Effector CD4-positive, alpha-beta T cell (primary cell): Measurements from ENCODE around the gene NAA38.

Source experiments
- DNase-seq: peaks from one replicate; pipeline ENCODE4 v3.0.0-alpha.2; 2020
- total RNA-seq: gene quantifications from one replicate; lab custom pipeline; 2026; lab: John Stamatoyannopoulos, UW

The NAA38 gene
- total RNA-seq, result 10.1 reads per million, percentile 32 among the genes with 10 or more reads in this experiment

GRCh38 chr17:7856811-7857712 lies at the start of gene NAA38:
TSS of gene NAA38 (minus strand) at chr17:7857559. CDS start at chr17:7857463, 96 bp downstream.
- peak; percentile 93 for DNase-seq

- DNase-seq, result no peak
These were observed 46.1 kb upstream of the NAA38 start for GRCh38 chr17:7903154-7904103.

DNA sequence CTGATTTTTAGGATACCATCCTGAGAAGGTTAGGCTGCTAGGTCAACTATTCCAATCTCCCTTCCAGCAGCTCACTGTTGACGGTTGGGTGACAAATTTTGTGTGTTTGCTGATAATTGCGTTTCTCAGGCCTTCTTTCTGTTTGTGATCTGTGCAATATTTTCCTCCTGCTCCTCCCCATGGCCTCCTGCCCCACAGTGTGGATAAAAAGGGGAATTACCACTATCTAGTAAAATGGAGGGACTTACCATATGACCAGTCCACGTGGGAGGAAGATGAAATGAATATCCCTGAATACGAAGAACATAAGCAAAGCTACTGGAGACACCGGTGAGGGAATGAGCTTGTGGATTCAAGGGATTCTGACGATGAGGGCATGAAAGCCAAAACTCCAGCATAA lies 40.4 kb upstream of the NAA38 start:
- no peak for DNase-seq

DNA sequence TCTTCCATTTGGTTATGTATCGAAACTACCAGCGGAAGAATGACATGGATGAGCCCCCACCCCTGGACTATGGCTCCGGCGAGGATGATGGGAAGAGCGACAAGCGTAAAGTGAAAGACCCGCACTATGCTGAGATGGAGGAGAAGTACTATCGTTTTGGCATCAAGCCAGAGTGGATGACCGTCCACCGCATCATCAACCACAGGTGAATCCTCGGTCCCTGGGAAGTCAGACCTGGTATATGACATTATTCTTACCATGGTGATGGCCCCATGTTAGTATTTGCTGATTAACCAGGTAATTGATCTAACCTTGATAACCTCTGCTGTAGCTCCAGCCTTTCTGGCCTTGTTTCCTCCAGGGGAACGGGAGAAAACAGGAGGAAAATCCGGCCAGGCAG lies 39.7 kb upstream of the NAA38 start:
- DNase-seq, result no peak

GRCh38 chr17:7894866-7895265 lies 37.5 kb upstream of the NAA38 start:
- DNase-seq, result no peak

- DNase-seq, result no peak
These were observed 36.9 kb upstream of the NAA38 start for GRCh38 chr17:7894226-7894625.

DNA sequence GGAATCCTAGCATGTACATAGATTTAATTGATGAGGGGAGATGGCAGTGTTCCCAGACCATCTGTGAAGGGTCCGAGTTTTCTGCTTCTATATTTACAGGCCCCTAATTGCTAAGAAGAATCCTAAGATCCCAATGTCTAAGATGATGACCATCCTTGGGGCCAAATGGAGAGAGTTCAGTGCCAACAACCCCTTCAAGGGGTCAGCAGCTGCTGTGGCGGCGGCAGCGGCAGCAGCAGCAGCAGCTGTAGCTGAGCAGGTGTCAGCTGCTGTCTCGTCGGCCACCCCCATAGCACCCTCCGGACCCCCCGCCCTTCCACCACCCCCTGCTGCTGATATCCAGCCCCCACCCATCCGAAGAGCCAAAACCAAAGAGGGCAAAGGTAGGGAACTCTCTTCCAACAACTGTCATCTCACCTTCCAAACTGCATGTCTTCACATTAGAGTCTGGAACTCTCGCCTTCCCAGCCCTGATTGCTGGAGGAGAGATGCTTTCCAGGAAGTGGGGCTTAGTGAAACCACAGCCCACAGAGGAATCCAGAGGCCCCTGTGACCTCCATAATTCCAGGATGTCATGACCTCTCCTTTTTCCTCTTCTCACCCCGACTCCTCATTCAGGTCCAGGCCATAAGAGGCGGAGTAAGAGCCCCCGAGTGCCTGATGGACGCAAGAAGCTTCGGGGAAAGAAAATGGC lies 36.0 kb upstream of the NAA38 start:
- no peak for DNase-seq

DNA sequence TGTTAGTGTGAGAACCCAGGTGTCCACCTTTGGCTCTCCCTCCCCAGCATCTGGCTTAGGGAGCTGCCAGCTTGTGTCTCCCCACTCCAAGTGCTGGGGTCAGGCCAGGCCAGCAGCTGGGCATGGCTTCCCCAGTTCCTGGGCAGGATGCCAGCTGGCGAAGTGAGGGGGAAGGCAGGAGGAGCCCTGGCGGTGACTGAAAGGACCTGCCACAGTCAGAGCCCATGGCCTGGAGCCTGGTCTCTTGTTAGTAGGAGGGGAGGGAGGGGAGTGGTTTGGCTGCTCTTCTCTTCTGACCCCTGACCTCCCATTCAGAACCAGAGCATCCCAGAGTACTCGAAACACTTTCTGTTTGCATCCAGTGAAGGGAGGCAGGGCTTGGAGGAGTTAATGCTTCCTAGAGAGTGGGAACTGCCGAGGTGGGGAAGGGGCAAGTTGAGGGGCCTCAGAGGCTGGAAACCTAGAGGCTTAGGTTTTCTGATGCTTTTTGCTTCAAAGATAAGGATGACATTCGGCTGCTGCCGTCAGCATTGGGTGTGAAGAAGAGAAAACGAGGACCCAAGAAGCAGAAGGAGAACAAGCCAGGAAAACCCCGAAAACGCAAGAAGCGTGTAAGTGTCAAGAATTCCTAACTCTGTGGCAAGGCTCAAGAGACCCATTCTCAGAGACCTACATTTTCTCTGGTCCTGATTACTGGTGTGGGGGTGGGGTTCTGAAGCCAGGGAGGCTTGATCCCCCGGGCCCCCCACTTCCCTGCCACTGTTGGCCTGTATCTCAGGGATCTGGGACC lies 32.0 kb upstream of the NAA38 start:
- DNase-seq, result no peak

DNA sequence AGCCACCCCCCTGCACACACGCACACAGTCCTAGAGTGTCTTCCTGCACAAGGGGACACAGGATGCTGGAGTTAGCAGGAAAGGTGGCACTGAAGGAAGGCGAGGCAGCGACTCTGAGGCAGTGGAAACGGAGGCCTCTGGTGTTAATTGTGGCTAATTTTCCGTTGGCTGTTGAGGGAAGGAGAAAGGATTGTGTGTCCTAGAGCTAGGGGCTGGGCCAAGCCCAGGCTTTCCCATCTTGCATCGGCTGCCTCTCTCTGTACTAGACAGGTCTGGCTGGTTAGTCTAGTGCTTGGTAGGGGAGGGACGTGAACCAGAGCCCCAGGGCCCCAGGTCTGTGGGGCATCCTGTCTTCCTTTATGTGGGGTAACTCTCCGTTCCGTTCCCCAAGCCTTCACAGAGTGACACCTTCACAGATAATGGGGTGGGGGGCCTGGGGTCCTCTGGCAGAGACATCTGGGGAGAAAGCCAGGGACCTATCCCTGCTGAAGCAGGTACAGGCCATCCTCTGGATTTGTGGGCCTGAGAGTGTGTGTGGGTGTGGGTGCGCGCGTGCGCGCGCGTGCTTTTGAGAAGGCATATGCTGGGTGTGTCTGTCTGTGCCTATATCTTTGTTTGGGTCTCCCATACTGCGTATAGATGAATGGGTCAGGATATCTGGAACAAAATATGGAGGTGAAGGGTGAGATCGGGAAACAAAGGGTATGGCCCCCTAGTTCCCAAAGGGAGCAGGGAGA lies 31.0 kb upstream of the NAA38 start, which contains the start of gene CHD3:
TSS of gene CHD3 (plus strand) at position 606 of the 737 bp plus-strand sequence. CDS start 212 bp downstream, outside the sequence.
- DNase-seq, result peak; percentile 16

- peak; percentile 82 for DNase-seq
These were observed 30.3 kb upstream of the NAA38 start for GRCh38 chr17:7887482-7888183.

GRCh38 chr17:7887038-7887481 lies 29.7 kb upstream of the NAA38 start:
- DNase-seq, result no peak

DNA sequence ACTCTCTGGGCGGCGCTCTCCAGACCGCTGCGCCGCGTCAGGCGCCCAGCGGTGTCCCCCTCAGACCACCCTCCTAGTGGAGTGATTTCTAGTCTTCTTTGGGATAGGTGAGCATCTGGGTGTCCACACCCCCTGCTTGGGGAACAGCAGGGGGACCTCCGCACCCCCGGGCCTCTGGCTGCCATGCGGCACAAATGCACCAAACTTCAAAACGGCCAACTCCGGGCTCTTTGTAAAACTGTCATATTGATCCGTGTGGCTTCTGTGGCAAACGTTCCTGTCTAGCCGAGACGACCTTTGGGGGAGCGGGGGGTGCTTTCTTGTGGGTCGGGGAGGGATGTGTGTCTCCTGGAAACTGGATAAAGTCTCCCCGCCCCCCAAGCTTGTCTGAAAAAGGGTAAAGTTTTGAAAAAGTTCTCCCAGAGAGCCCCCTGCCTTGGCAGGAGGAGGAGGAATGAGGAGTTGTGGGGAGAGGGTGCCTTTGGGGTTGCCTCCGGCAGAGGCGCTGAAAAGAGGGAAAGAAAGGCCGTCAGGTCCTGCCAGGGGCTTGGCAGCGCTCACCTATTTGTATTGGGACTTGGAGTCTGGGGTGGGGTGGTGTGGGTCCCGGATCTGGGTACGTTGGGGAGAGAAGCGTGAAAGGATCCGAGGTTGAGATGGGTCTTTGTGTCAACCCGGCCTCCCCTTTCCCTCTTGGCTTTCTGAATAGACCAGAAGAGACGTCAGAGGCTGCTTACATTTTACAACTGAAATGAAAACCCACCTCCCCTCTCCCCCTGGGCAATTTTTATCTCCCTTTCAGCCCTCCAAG lies 29.1 kb upstream of the NAA38 start:
- peak; percentile 63 for DNase-seq

DNA sequence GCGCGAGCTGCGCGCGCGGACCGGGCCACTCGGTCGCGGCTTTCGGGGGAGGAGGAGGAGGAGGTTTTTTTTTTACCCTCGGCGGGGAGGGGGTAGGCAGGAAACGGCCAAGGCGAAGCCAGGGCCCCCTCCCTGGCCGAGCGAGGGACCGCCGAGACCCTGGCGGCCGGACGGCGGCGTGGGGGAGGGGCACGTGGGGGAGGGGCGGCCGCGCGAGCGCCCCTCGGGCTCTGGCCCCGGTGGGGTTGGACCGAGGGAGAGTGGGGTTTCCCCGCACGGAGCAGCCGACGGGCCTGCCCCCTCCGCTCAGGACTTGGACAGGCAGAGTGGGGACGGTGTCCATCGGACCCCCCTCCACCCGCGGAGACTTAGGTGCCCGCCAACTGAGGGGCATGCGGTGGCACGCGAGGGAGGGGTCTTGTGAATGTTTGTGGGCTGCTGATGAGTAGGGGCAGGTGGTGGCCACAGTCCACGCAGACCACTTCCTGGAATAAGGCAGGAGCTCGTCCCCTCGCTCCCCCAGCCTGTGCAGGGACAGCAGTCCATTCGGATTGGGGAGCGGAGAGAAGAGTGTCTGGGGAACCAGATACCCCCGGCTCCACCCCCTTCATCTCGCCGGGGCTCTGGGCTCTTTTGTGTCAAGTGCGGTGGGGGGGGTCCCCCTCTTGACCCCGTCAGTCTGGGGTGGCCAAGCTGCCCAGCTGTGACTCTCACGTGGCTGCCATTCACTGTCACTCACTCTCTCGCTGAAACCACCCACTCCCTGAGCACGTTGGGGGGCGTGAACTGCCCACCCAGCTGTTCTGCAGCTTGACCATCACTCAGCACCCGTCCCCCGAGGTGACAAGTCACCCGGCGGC lies 28.2 kb upstream of the NAA38 start:
- peak; percentile 25 for DNase-seq

DNA sequence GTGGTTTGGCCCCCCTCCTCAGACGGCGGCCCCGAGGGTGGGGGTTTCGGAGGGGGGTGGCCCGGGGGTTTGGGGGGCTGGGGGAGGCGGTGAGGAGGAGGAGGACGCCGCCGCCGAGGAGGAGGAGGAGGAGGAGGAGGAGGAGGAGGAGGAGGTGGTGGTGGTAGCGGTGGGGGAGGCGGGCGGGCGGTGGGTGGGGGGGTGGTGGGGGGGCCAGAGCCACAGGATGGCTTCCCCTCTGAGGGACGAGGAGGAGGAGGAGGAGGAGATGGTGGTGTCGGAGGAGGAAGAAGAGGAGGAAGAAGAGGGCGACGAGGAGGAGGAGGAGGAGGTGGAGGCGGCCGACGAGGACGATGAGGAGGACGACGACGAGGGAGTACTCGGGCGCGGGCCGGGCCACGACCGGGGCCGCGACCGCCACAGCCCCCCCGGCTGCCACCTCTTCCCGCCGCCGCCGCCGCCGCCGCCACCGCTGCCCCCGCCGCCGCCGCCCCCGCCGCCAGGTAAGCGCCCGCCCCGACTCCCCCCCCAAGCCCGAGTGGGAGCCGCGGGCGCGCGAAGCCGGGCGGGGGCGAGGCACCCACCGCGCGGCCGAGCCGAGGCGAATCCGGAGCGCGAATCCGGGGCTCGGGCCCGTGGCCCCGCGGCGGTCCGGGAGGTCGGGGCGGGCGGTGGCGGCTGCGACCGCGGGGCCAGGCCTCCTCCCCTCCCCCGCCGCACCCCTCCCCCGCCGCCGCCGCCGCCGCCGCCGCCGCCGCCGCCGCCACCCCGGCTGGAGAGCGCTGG lies 27.4 kb upstream of the NAA38 start:
- peak; percentile 24 for DNase-seq

DNA sequence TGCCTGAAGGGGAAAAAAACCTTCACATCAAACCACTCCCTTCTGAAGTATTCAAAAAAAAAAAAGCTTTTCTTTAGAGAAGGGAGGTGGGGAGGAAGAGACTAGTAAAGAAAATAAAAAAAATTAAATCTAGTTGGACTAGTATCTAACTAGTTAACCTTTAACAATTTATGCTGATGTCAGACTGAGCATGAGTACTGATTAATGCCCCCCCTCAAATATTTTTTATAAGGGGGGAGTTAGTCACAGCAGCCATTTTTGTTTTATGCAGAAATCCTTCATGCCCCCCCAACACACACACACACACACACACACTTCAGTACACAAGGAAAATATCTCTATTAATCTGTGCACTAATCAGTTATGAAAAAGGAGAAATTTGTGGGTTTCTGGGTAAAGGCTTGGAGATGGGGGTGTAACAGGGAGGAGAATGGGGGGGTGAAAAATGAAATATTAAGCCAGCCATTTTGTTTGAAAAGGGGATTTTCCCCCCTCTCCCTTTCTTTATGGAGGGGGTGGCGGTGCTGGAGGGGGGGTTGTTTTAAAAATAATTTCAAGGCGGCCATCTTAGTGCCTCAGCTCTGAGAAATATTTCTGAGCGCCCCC lies 26.5 kb upstream of the NAA38 start:
- peak; percentile 34 for DNase-seq

GRCh38 chr17:7882629-7883028 lies 25.3 kb upstream of the NAA38 start:
- DNase-seq, result no peak

DNA sequence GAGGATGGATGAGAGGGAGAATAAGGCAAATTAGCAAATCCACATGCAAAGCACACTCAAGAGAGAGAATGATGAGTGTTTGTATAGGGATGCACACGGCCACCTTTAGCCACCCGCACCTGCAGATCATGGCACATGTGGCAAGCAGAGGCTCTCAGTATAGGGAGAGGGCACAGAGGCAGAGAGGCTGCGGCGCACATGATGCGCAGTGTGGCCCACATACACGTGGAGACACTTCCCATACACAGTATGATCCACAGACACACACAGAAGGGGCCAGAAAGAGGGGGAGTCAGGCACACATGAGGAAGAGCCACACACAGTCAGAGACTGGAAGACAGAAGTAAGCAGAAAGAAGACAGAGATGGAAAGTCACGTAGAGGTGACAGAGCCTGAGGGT lies 24.7 kb upstream of the NAA38 start:
- DNase-seq, result no peak
